ENCODE data around the gene BARHL2. TPM values are rescaled to one million over a fixed set of nuclear protein-coding genes. Genes with fewer than 3 reads are reported as not detected.

Gene BARHL2
- total RNA-seq, 3 donors from 2014 or later: not detected

DNA sequence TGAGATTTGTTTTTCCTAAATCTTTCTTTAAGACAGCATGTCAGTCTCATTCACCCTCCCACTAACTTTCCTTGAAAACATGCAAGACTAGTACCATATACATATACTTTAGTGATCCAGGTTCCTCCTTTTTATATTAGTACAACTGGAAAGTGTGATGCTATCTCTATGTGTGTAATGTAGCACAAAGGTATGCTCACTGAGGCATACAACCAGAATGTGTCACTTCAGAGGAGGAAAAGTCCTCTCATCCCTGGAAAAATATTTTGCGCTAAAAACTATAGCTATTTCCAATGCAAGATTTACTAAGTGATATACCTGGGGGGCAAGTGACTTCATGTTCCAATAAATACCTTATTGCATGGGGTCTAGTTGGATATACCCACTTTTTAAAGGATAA is 45.9 kb downstream of the BARHL2 start:
- no peak for DNase-seq (ENCODE audit: low spot score in 2 of 2)
- no peaks in the 10 kb centered on the region for H3K27me3 ChIP-seq
- TF ChIP-seq, protein P1, sequence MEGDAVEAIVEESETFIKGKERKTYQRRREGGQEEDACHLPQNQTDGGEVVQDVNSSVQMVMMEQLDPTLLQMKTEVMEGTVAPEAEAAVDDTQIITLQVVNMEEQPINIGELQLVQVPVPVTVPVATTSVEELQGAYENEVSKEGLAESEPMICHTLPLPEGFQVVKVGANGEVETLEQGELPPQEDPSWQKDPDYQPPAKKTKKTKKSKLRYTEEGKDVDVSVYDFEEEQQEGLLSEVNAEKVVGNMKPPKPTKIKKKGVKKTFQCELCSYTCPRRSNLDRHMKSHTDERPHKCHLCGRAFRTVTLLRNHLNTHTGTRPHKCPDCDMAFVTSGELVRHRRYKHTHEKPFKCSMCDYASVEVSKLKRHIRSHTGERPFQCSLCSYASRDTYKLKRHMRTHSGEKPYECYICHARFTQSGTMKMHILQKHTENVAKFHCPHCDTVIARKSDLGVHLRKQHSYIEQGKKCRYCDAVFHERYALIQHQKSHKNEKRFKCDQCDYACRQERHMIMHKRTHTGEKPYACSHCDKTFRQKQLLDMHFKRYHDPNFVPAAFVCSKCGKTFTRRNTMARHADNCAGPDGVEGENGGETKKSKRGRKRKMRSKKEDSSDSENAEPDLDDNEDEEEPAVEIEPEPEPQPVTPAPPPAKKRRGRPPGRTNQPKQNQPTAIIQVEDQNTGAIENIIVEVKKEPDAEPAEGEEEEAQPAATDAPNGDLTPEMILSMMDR (IDR thresholded peaks at IDR 0.05): no peak
- no peak for TF ChIP-seq POLR2AphosphoS5 (IDR thresholded peaks at IDR 0.05)
- no peak for TF ChIP-seq POLR2A (IDR thresholded peaks at IDR 0.05)
- no peak overlapping the region for H3K4me3 ChIP-seq
- no peaks in the 10 kb centered on the region for H3K4me1 ChIP-seq
- intact Hi-C loops (cut with DNase I; ENCODE audit: low total_unique reads): no loop called here
- peaks cover 6 to 17% of the 10 kb centered on the region in 2 donors for H3K9me3 ChIP-seq
- no peak overlapping the region for H3K27ac ChIP-seq
- no peaks in the 10 kb centered on the region for H3K36me3 ChIP-seq

Data from breast epithelium (tissue), 4 donors.